WTC11 (cell line): ENCODE data around the gene DGKQ. TPM values are rescaled to one million over a fixed set of nuclear protein-coding genes. Genes with fewer than 3 reads are reported as not detected.

Source experiments
- ATAC-seq: fragments of 200-7000 bp; cut with Tn5 transposase; 2 replicates; pipeline ENCODE4 v1.10.0; 2021; ENCODE audit warnings: mild to moderate bottlenecking, moderate library complexity
- CTCF ChIA-PET: fragments of 300-600 bp; sonication (Branson Sonifier 250); formaldehyde crosslinking; loops from one replicate; lab custom pipeline; 2021; ENCODE audit warnings: antibody characterized with exemption; lab: Charles Lee
- POLR2A ChIA-PET: fragments of 350-600 bp; sonication (Branson Sonifier 250); formaldehyde crosslinking; loops from one replicate; lab custom pipeline; 2021; ENCODE audit warnings: antibody characterized with exemption; lab: Charles Lee
- DNase-seq: peaks from one replicate; pipeline ENCODE4 v3.0.0; 2021; ENCODE audit warnings: low spot score
- H3K27ac Mint-ChIP-seq: 2 replicates; pipeline ENCODE4 v1.8.0; 2021; ENCODE audit warnings: mixed read lengths
- H3K27me3 Mint-ChIP-seq: 2 replicates; pipeline ENCODE4 v1.8.0; 2021; ENCODE audit warnings: low read depth, mild to moderate bottlenecking, moderate library complexity, mixed read lengths
- H3K36me3 Mint-ChIP-seq: 2 replicates; pipeline ENCODE4 v1.8.0; 2021; ENCODE audit warnings: mixed read lengths
- H3K4me1 Mint-ChIP-seq: 2 replicates; pipeline ENCODE4 v1.8.0; 2022; ENCODE audit warnings: mixed read lengths
- H3K4me3 Mint-ChIP-seq: 2 replicates; pipeline ENCODE4 v1.8.0; 2021; ENCODE audit warnings: mild to moderate bottlenecking, moderate library complexity, mixed read lengths
- H3K9me3 Mint-ChIP-seq: 2 replicates; pipeline ENCODE4 v1.8.0; 2021; ENCODE audit warnings: mixed read lengths
- CREB1 ChIP-seq: sonication (generic); formaldehyde crosslinking; IDR thresholded peaks from 2 replicates; pipeline ENCODE4 v1.8.0; 2023; ENCODE audit warnings: mild to moderate bottlenecking, missing genetic modification reagents
- CREM ChIP-seq: sonication (generic); formaldehyde crosslinking; IDR thresholded peaks from 2 replicates; pipeline ENCODE4 v1.8.1; 2022; ENCODE audit warnings: mild to moderate bottlenecking, missing genetic modification reagents, moderate library complexity
- ELF4 ChIP-seq: sonication (generic); formaldehyde crosslinking; IDR thresholded peaks from 2 replicates; pipeline ENCODE4 v1.8.1; 2022; ENCODE audit warnings: low read depth, mild to moderate bottlenecking, moderate library complexity, missing genetic modification reagents
- FOXK1 ChIP-seq: sonication (generic); formaldehyde crosslinking; IDR thresholded peaks from 2 replicates; pipeline ENCODE4 v1.8.0; 2022; ENCODE audit warnings: mild to moderate bottlenecking, moderate library complexity, missing genetic modification reagents
- GABPB1 ChIP-seq: sonication (generic); formaldehyde crosslinking; IDR thresholded peaks from 2 replicates; pipeline ENCODE4 v1.8.1; 2023; ENCODE audit warnings: mild to moderate bottlenecking, missing genetic modification reagents
- GTF2I ChIP-seq: fragments of 250-450 bp; sonication (Bioruptor Pico); conservative IDR thresholded peaks from 2 replicates; pipeline ENCODE4 v1.4.0; 2021; ENCODE audit warnings: mild to moderate bottlenecking
- JAZF1 ChIP-seq: fragments of 250-450 bp; sonication (Bioruptor Pico); IDR thresholded peaks from 2 replicates; pipeline ENCODE4 v1.9.0; 2021; ENCODE audit warnings: moderate library complexity, mild to moderate bottlenecking, inconsistent platforms
- NFATC4 ChIP-seq: fragments of 250-450 bp; sonication (Bioruptor Pico); IDR thresholded peaks from 2 replicates; pipeline ENCODE4 v1.9.0; 2021; ENCODE audit warnings: mild to moderate bottlenecking
- NFE2L1 ChIP-seq: sonication (generic); formaldehyde crosslinking; IDR thresholded peaks from 2 replicates; pipeline ENCODE4 v1.8.1; 2023; ENCODE audit warnings: missing genetic modification reagents
- NR1H2 ChIP-seq: sonication (generic); formaldehyde crosslinking; IDR thresholded peaks from 2 replicates; pipeline ENCODE4 v1.9.0; 2021; ENCODE audit warnings: mild to moderate bottlenecking, moderate library complexity, missing genetic modification reagents
- NR3C1 ChIP-seq: sonication (generic); formaldehyde crosslinking; conservative IDR thresholded peaks from 2 replicates; pipeline ENCODE4 v1.8.1; 2023; ENCODE audit warnings: low read depth, mild to moderate bottlenecking, missing genetic modification reagents
- SP1 ChIP-seq: sonication (generic); formaldehyde crosslinking; conservative IDR thresholded peaks from 2 replicates; pipeline ENCODE4 v1.8.1; 2022; ENCODE audit warnings: missing genetic modification reagents
- TP53 ChIP-seq: sonication (generic); formaldehyde crosslinking; IDR thresholded peaks from 2 replicates; pipeline ENCODE4 v1.8.1; 2023; ENCODE audit warnings: mild to moderate bottlenecking, missing genetic modification reagents
- ZNF263 ChIP-seq: sonication (generic); formaldehyde crosslinking; IDR thresholded peaks from 2 replicates; pipeline ENCODE4 v1.8.1; 2022; ENCODE audit warnings: low read depth, mild to moderate bottlenecking, moderate library complexity, missing genetic modification reagents
- ZNF423 ChIP-seq: fragments of 250-450 bp; sonication (Bioruptor Pico); IDR thresholded peaks from 2 replicates; pipeline ENCODE4 v2.1.2; 2022; ENCODE audit warnings: mild to moderate bottlenecking, moderate library complexity
- ZNF671 ChIP-seq: fragments of 250-450 bp; sonication (Bioruptor Pico); IDR thresholded peaks from 2 replicates; pipeline ENCODE4 v1.8.0; 2021; ENCODE audit warnings: mild to moderate bottlenecking
- total RNA-seq: library from RNA; stranded (reverse); gene quantifications from 3 replicates; pipeline ENCODE4 v1.2.3, GENCODE V29; 2021
- TF ChIP-seq, protein P1 (sequence below): fragments of 200-600 bp; IDR thresholded peaks from 2 replicates; pipeline ENCODE4 v1.8.0; 2022; ENCODE audit warnings: antibody characterized with exemption
- TF ChIP-seq, protein P2 (sequence below): sonication (generic); formaldehyde crosslinking; IDR thresholded peaks from 2 replicates; pipeline ENCODE4 v1.8.1; 2022; ENCODE audit warnings: missing genetic modification reagents, borderline replicate concordance
- TF ChIP-seq, protein P3 (sequence below): fragments of 250-450 bp; sonication (Bioruptor Pico); conservative IDR thresholded peaks from 2 replicates; pipeline ENCODE4 v1.9.0; 2021; ENCODE audit warnings: mild to moderate bottlenecking
- TF ChIP-seq, protein P4 (sequence below): sonication (generic); formaldehyde crosslinking; IDR thresholded peaks from 2 replicates; pipeline ENCODE4 v1.8.1; 2023; ENCODE audit warnings: mild to moderate bottlenecking, moderate library complexity, missing genetic modification reagents
- TF ChIP-seq, protein P5 (sequence below): fragments of 250-450 bp; sonication (Bioruptor Pico); IDR thresholded peaks from 2 replicates; pipeline ENCODE4 v1.9.0; 2021; ENCODE audit warnings: mild to moderate bottlenecking, borderline replicate concordance

Gene DGKQ
- total RNA-seq, 1 experiment from 2014 or later = 19.3 TPM

DNA sequence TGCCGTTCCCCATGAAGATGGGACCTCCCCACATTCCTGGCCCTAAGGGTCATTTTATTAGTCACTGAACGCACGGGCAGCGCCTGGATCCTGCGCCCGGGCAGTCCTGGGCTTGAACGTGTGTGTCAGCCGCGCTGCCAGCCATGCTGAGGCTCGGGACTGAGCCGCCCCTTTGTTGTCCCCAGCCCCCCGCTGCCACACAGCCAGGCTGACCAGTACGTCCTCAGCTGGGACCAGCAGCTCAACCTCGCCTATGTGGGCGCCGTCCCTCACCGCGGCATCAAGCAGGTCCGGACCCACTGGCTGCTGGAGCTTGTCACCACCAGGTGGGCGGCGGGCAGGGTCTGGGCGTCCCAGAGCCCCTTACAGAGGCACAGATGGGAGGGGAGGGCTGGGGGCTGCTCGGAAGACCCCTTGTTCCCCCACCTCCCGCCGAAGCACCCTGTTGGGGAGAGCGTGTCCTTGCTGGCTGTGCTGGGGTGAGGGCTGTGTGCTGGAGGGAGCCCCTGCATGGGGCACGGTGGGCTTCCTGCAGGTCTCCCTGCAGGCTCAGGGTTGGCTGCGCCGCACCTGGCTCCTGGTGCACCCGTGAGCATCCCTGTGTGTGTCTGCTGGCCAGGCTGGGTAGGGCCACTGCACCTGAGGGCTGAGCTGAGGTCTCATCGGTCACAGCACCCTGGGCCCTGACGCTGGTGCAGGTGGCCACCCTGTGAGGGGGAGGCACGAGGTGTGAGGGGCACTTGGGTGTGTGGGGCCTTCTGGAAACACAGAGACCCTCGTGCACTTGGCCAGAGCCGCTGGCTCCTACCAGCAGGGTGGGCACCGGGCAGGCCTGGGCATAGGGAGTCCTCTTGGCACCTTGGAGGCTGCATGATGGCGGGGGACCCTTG is 14.5 kb upstream of the DGKQ start:
- DNase-seq (no peak), ATAC-seq (no peak)
- no peaks in the 10 kb centered on the region for H3K9me3 Mint-ChIP-seq
- H3K36me3 Mint-ChIP-seq = no peaks in the 10 kb centered on the region
- H3K4me1 Mint-ChIP-seq = peaks cover 12% of the 10 kb centered on the region
- CTCF ChIA-PET = interaction anchor here (0.6 to 1.9 kb wide), 13 partner anchors 8 to 247 kb away, joined by 3 to 5 read pairs (median 3); partner anchors contain the start of gene FGFRL1
- H3K27ac Mint-ChIP-seq = no peak overlapping the region
- peaks cover 18% of the 10 kb centered on the region for H3K27me3 Mint-ChIP-seq
- POLR2A ChIA-PET = interaction anchor here (1.5 kb wide), 1 partner anchor 14 kb away, joined by 4 read pairs; no protein-coding TSS in a partner anchor
- peak overlapping the region; percentile 67 for H3K4me3 Mint-ChIP-seq
- TF ChIP-seq SP1 (CRISPR knock-in tag) (no peak), FOXK1 (no peak), ZNF263 (CRISPR knock-in tag) (no peak), NFE2L1 (CRISPR knock-in tag) (no peak), TP53 (CRISPR knock-in tag) (no peak), JAZF1 (CRISPR knock-in tag) (no peak), CREB1 (CRISPR knock-in tag) (no peak), NR3C1 (no peak), GTF2I (no peak), ZNF671 (no peak), NFATC4 (CRISPR knock-in tag) (no peak), CREM (CRISPR knock-in tag) (no peak), ZNF423 (no peak)
- TF ChIP-seq, protein P1, sequence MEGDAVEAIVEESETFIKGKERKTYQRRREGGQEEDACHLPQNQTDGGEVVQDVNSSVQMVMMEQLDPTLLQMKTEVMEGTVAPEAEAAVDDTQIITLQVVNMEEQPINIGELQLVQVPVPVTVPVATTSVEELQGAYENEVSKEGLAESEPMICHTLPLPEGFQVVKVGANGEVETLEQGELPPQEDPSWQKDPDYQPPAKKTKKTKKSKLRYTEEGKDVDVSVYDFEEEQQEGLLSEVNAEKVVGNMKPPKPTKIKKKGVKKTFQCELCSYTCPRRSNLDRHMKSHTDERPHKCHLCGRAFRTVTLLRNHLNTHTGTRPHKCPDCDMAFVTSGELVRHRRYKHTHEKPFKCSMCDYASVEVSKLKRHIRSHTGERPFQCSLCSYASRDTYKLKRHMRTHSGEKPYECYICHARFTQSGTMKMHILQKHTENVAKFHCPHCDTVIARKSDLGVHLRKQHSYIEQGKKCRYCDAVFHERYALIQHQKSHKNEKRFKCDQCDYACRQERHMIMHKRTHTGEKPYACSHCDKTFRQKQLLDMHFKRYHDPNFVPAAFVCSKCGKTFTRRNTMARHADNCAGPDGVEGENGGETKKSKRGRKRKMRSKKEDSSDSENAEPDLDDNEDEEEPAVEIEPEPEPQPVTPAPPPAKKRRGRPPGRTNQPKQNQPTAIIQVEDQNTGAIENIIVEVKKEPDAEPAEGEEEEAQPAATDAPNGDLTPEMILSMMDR = no peak
- TF ChIP-seq, protein P2, sequence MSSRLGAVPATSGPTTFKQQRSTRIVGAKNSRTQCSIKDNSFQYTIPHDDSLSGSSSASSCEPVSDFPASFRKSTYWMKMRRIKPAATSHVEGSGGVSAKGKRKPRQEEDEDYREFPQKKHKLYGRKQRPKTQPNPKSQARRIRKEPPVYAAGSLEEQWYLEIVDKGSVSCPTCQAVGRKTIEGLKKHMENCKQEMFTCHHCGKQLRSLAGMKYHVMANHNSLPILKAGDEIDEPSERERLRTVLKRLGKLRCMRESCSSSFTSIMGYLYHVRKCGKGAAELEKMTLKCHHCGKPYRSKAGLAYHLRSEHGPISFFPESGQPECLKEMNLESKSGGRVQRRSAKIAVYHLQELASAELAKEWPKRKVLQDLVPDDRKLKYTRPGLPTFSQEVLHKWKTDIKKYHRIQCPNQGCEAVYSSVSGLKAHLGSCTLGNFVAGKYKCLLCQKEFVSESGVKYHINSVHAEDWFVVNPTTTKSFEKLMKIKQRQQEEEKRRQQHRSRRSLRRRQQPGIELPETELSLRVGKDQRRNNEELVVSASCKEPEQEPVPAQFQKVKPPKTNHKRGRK (CRISPR knock-in tag) = no peak

DNA sequence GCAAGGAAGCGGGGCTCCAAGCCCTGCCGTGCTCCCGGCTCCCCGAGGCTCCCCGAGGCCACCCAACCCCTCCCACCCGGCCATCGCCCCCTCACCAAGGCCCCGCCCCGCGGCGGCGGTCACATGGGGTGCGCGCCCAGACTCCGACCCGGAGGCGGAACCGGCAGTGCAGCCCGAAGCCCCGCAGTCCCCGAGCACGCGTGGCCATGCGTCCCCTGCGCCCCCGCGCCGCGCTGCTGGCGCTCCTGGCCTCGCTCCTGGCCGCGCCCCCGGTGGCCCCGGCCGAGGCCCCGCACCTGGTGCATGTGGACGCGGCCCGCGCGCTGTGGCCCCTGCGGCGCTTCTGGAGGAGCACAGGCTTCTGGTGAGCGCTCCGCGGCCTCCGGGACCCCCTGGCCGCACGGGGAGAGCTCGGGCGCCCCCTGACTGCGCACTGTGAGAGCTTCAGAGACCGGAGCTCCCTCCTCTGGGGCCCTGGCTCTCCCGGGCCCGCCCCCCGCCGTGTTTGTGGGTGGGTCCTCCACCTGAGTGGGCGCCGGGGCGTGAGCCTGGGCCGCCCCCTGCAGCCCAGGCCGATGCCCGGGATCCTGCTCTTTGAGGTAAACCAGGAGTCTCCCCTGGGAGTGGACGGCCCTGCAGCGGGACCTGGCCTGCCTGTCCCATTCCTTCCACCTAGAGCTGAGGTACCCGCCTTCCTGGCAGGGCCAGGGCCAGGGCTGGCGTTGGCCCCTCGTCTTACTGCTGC is 13.7 kb upstream of the DGKQ start, which contains the start of gene IDUA:
IDUA (plus strand) TSS at position 166 of the 745 bp plus-strand sequence; CDS start at position 207, 41 bp downstream.
- POLR2A ChIA-PET = interaction anchor here (1.5 kb wide), 1 partner anchor 15 kb away, joined by 4 read pairs; no protein-coding TSS in a partner anchor
- TF ChIP-seq ELF4 (no peak), ZNF423 (peak; percentile 95), GABPB1 (CRISPR knock-in tag) (0 out of 2 replicates have a peak, but pooled peaks have one; percentile 8), NR1H2 (CRISPR knock-in tag) (no peak), TP53 (CRISPR knock-in tag) (no peak)
- TF ChIP-seq, protein P3, sequence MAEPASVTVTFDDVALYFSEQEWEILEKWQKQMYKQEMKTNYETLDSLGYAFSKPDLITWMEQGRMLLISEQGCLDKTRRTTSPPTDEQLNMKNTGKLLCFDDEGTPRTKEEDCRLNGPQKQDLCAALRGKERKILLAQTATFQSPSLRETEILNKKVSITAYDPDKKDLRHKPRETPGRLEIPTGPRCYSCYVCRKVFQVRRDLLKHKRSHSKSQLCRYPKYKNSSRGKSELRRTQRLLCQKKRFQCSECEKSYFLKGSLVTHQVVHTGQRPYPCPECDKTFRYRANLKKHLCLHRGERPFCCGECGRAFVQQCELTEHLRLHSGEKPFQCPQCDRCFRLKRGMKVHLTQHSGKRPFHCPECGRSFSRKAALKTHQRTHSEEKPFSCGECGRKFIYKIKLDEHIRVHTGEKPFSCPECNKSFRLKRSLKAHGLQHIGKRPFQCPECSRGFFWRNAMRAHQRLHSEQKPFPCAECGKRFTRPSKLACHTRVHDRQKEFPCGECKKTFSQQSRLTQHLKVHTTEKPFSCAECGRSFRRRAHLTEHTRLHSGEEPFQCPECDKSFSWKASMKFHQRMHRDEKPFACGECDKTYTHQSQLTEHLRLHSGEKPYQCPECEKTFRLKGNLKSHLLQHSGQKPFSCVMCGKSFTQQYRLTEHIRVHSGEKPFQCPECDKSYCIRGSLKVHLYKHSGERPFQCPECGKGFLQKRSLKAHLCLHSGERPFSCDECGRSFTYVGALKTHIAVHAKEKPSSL (CRISPR knock-in tag) = no peak
- TF ChIP-seq, protein P4, sequence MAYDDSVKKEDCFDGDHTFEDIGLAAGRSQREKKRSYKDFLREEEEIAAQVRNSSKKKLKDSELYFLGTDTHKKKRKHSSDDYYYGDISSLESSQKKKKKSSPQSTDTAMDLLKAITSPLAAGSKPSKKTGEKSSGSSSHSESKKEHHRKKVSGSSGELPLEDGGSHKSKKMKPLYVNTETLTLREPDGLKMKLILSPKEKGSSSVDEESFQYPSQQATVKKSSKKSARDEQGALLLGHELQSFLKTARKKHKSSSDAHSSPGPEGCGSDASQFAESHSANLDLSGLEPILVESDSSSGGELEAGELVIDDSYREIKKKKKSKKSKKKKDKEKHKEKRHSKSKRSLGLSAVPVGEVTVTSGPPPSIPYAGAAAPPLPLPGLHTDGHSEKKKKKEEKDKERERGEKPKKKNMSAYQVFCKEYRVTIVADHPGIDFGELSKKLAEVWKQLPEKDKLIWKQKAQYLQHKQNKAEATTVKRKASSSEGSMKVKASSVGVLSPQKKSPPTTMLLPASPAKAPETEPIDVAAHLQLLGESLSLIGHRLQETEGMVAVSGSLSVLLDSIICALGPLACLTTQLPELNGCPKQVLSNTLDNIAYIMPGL = peak; percentile 70; the same call in 1 of the 2 replicates
- TF ChIP-seq, protein P5, sequence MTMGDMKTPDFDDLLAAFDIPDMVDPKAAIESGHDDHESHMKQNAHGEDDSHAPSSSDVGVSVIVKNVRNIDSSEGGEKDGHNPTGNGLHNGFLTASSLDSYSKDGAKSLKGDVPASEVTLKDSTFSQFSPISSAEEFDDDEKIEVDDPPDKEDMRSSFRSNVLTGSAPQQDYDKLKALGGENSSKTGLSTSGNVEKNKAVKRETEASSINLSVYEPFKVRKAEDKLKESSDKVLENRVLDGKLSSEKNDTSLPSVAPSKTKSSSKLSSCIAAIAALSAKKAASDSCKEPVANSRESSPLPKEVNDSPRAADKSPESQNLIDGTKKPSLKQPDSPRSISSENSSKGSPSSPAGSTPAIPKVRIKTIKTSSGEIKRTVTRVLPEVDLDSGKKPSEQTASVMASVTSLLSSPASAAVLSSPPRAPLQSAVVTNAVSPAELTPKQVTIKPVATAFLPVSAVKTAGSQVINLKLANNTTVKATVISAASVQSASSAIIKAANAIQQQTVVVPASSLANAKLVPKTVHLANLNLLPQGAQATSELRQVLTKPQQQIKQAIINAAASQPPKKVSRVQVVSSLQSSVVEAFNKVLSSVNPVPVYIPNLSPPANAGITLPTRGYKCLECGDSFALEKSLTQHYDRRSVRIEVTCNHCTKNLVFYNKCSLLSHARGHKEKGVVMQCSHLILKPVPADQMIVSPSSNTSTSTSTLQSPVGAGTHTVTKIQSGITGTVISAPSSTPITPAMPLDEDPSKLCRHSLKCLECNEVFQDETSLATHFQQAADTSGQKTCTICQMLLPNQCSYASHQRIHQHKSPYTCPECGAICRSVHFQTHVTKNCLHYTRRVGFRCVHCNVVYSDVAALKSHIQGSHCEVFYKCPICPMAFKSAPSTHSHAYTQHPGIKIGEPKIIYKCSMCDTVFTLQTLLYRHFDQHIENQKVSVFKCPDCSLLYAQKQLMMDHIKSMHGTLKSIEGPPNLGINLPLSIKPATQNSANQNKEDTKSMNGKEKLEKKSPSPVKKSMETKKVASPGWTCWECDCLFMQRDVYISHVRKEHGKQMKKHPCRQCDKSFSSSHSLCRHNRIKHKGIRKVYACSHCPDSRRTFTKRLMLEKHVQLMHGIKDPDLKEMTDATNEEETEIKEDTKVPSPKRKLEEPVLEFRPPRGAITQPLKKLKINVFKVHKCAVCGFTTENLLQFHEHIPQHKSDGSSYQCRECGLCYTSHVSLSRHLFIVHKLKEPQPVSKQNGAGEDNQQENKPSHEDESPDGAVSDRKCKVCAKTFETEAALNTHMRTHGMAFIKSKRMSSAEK (CRISPR knock-in tag) = no peak

More for the DNA sequence above, 13.7 kb upstream of the DGKQ start, which contains the start of gene IDUA:
- Mint-ChIP-seq H3K36me3 (no peaks in the 10 kb centered on the region), H3K9me3 (no peaks in the 10 kb centered on the region), H3K27ac (no peak within 1 kb of the TSS), H3K4me1 (peaks cover 12% of the 10 kb centered on the region), H3K27me3 (peaks cover 18% of the 10 kb centered on the region), H3K4me3 (peak within 1 kb of the TSS; percentile 80)
- ATAC-seq = peak; percentile 55
- CTCF ChIA-PET = interaction anchor here (0.6 to 1.9 kb wide), 15 partner anchors 9 to 246 kb away, joined by 3 to 5 read pairs (median 3); partner anchors contain the start of gene FGFRL1
- peak; percentile 66 for DNase-seq
